ENCODE data around the gene GSTP1. TPM values are rescaled to one million over a fixed set of nuclear protein-coding genes. Genes with fewer than 3 reads are reported as not detected.

Gene GSTP1

Small RNA genes within 50 kb of the gene (small RNA-seq; reads per million reads assigned to genes)
- not detected for gene AP003385.3

Measured in skeletal muscle satellite cell (primary cell).